Measurements from ENCODE around the gene RPAP3.

RPAP3 gene

GRCh38 chr12:47718531-47718930 lies 12.7 kb upstream of the RPAP3 start:
- no peak for DNase-seq (ENCODE audit: low read depth)

GRCh38 chr12:47717443-47718193 lies 11.8 kb upstream of the RPAP3 start:
- DNase-seq (ENCODE audit: low read depth): no peak

- no peak for DNase-seq (ENCODE audit: low read depth)
Observed at GRCh38 chr12:47717046-47717442, 11.2 kb upstream of the RPAP3 start.

GRCh38 chr12:47715877-47716548 lies 10.2 kb upstream of the RPAP3 start:
- DNase-seq (ENCODE audit: low read depth): no peak

- DNase-seq (ENCODE audit: low read depth): peak; percentile 67
Observed at GRCh38 chr12:47715393-47715876, 9.6 kb upstream of the RPAP3 start.

GRCh38 chr12:47714826-47715386 lies 9.1 kb upstream of the RPAP3 start:
- no peak for DNase-seq (ENCODE audit: low read depth)

GRCh38 chr12:47712171-47712570 lies 6.3 kb upstream of the RPAP3 start:
- no peak for DNase-seq (ENCODE audit: low read depth)

- no peak for DNase-seq (ENCODE audit: low read depth)
Observed at GRCh38 chr12:47711448-47711847, 5.6 kb upstream of the RPAP3 start.

GRCh38 chr12:47710278-47710677 lies 4.4 kb upstream of the RPAP3 start:
- no peak for DNase-seq (ENCODE audit: low read depth)

- no peak for DNase-seq (ENCODE audit: low read depth)
Observed at GRCh38 chr12:47709671-47710070, 3.8 kb upstream of the RPAP3 start.

GRCh38 chr12:47709237-47709636 lies 3.4 kb upstream of the RPAP3 start:
- no peak for DNase-seq (ENCODE audit: low read depth)

- DNase-seq (ENCODE audit: low read depth): no peak
Observed at GRCh38 chr12:47707905-47708543, 2.2 kb upstream of the RPAP3 start.

GRCh38 chr12:47707355-47707754 lies 1.5 kb upstream of the RPAP3 start:
- no peak for DNase-seq (ENCODE audit: low read depth)

GRCh38 chr12:47705229-47705565 lies 633 bp downstream of the RPAP3 start:
- no peak for DNase-seq (ENCODE audit: low read depth)

- DNase-seq (ENCODE audit: low read depth): no peak
Observed at GRCh38 chr12:47704719-47705118, 1.1 kb downstream of the RPAP3 start.

- no peak for DNase-seq (ENCODE audit: low read depth)
Observed at GRCh38 chr12:47700263-47700662, 5.6 kb downstream of the RPAP3 start.

GRCh38 chr12:47698631-47699030 lies 7.2 kb downstream of the RPAP3 start:
- no peak for DNase-seq (ENCODE audit: low read depth)

- DNase-seq (ENCODE audit: low read depth): no peak
Observed at GRCh38 chr12:47698055-47698454, 7.8 kb downstream of the RPAP3 start.

- DNase-seq (ENCODE audit: low read depth): no peak
Observed at GRCh38 chr12:47689215-47689614, 16.6 kb downstream of the RPAP3 start.

- DNase-seq (ENCODE audit: low read depth): no peak
Observed at GRCh38 chr12:47687636-47688035, 18.2 kb downstream of the RPAP3 start.

- no peak for DNase-seq (ENCODE audit: low read depth)
Observed at GRCh38 chr12:47686645-47687240, 19.1 kb downstream of the RPAP3 start.

GRCh38 chr12:47679785-47680184 lies 26.0 kb downstream of the RPAP3 start:
- DNase-seq (ENCODE audit: low read depth): no peak

GRCh38 chr12:47672068-47672467 lies 33.8 kb downstream of the RPAP3 start:
- no peak for DNase-seq (ENCODE audit: low read depth)
